CD4-positive, alpha-beta T cell (primary cell): ENCODE measurements around the gene HKDC1. TPM values are rescaled to one million over a fixed set of nuclear protein-coding genes. Genes with fewer than 3 reads are reported as not detected.

ENCODE experiments used
- ATAC-seq: fragments of 200-7000 bp; cut with Tn5 transposase; one replicate; pipeline ENCODE4 v1.10.0; 2022; ENCODE audit warnings: mild to moderate bottlenecking; ENCODE audit not compliant: poor library complexity
- CTCF ChIA-PET: fragments of 350-600 bp; sonication (Branson Sonifier 250); formaldehyde crosslinking; loops from one replicate; lab custom pipeline; 2021; ENCODE audit warnings: antibody characterized with exemption, inconsistent platforms; lab: Charles Lee
- POLR2A ChIA-PET: fragments of 350-600 bp; sonication (Branson Sonifier 250); formaldehyde crosslinking; loops from one replicate; lab custom pipeline; 2021; ENCODE audit warnings: antibody characterized with exemption, inconsistent platforms; lab: Charles Lee
- DNase-seq, 14 experiments: peaks; one replicate each; pipeline ENCODE4 v3.0.0-alpha.2; 2013 to 2020; ENCODE audit warnings: mixed read lengths in 2 of 14
- H3K27ac ChIP-seq, 2 donors: one replicate each; pipeline versions ENCODE4 v1.5.1 to v1.7.0; 2013; ENCODE audit warnings: low read length in 2 of 2, low read depth in 1 of 2, mild to moderate bottlenecking in 1 of 2
- H3K27me3 ChIP-seq, 2 experiments: 1 replicate in 1 of 2; 2 replicates in 1 of 2; pipeline versions ENCODE4 v1.6.1 to v1.7.0; 2013; ENCODE audit warnings: low read length in 2 of 2, control low read depth in 1 of 2, mild to moderate bottlenecking in 1 of 2, moderate library complexity in 1 of 2; ENCODE audit not compliant: insufficient read depth in 2 of 2, control insufficient read depth in 1 of 2
- H3K36me3 ChIP-seq: one replicate; pipeline ENCODE4 v1.6.1; 2013; ENCODE audit warnings: low read length, control low read depth; ENCODE audit not compliant: insufficient read depth
- H3K4me1 ChIP-seq: one replicate; pipeline ENCODE4 v1.6.1; 2013; ENCODE audit warnings: low read length, control low read depth; ENCODE audit not compliant: insufficient read depth
- H3K4me3 ChIP-seq: one replicate; pipeline ENCODE4 v1.5.1; 2013; ENCODE audit warnings: mild to moderate bottlenecking, low read length, moderate library complexity
- H3K9me3 ChIP-seq, 2 experiments: 1 replicate in 1 of 2; 2 replicates in 1 of 2; pipeline versions ENCODE4 v1.6.1 to v1.7.0; 2013; ENCODE audit warnings: low read length in 2 of 2, mild to moderate bottlenecking in 2 of 2, control low read depth in 1 of 2, moderate library complexity in 1 of 2; ENCODE audit not compliant: control insufficient read depth in 1 of 2, insufficient read depth in 1 of 2
- H3K27ac Mint-ChIP-seq: one replicate; pipeline ENCODE4 v1.8.0; 2020; ENCODE audit warnings: mixed read lengths
- H3K27me3 Mint-ChIP-seq: one replicate; pipeline ENCODE4 v1.8.0; 2021; ENCODE audit warnings: mixed read lengths
- H3K36me3 Mint-ChIP-seq: one replicate; pipeline ENCODE4 v1.8.0; 2021; ENCODE audit warnings: low read depth, mixed read lengths
- H3K4me1 Mint-ChIP-seq: one replicate; pipeline ENCODE4 v1.8.0; 2021; ENCODE audit warnings: low read depth, mixed read lengths
- H3K4me3 Mint-ChIP-seq: one replicate; pipeline ENCODE4 v1.8.0; 2020; ENCODE audit warnings: mild to moderate bottlenecking, mixed read lengths
- H3K9me3 Mint-ChIP-seq: one replicate; pipeline ENCODE4 v1.8.0; 2020; ENCODE audit warnings: mixed read lengths
- CTCF ChIP-seq: fragments of 200-600 bp; IDR thresholded peaks from one replicate; pipeline ENCODE4 v1.8.0; 2022; ENCODE audit warnings: antibody characterized with exemption, mild to moderate bottlenecking
- intact Hi-C, 2 experiments: fragments of 100-400 bp; cut with DNase I in 1 of 2; cut with micrococcal nuclease in 1 of 2; formaldehyde crosslinking; loops; one replicate each; pipeline versions ENCODE4 v1.15.1 to v1.9.0; 2023 to 2025; cut with DNase I, micrococcal nuclease
- total RNA-seq, 174 experiments: library from RNA in 2 of 174; stranded (reverse) in 2 of 174; gene quantifications; one replicate each; pipeline ENCODE4 v1.2.3 and lab custom pipeline; 2021 to 2026

The HKDC1 gene
- total RNA-seq, 2 experiments from 2014 or later, result 3.1 to 4.5 TPM

DNA sequence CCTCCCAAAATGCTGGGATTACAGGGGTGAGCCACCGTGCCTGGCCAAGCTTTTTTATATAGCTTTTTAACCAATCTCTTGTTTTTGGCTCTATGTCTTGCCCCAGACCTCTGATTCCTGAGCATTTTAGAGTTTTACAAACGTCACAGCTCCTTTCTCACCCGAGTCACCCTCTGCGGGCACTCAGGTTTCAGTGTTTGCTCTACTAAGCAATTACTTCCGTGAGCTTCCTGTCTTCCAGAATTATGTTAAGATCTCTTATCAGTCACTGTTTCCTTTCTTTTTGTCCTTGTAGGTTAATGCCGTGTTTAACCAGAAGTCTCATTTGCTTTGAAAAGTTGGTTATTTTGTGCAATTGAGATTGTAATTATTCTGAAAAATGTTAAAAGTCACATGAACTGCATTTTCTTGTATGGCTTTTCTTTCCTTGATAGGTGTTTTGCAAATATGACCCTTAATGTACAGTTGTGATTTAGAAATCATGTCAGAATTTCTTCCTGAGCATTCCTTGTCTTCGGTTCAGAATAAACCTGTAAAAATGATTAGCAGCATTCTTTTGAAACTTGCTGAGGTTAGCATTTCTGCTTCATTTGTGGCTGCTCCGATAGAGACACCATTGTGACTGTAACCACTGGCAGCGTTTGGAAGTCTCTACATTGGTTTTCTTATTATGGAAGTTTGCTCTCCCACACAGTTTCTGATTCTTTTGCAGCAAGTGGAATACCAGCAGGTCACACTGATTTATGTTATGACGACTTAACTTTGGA is 4.5 kb upstream of the HKDC1 start:
- no peaks in the 10 kb centered on the region for H3K27me3 Mint-ChIP-seq
- intact Hi-C loops, result no loop called here
- Histone ChIP-seq H3K27ac (peak overlapping the region in 1 of 2 donors; percentile 16), H3K27me3 (no peaks in the 10 kb centered on the region), H3K36me3 (no peaks in the 10 kb centered on the region), H3K9me3 (no peaks in the 10 kb centered on the region), H3K4me3 (no peak overlapping the region), H3K4me1 (peaks cover 17% of the 10 kb centered on the region)
- ATAC-seq, result peak; percentile 86
- no peaks in the 10 kb centered on the region for H3K9me3 Mint-ChIP-seq
- no peak for TF ChIP-seq CTCF
- H3K4me3 Mint-ChIP-seq, result peak overlapping the region; percentile 54
- DNase-seq, result peak in 5 of 14 experiments; percentile 20 to 73 (median 35)
- H3K27ac Mint-ChIP-seq, result peak overlapping the region; percentile 55
- no peaks in the 10 kb centered on the region for H3K36me3 Mint-ChIP-seq
- H3K4me1 Mint-ChIP-seq, result peaks cover 30% of the 10 kb centered on the region
- ChIA-PET CTCF (interaction anchor here (0.6 kb wide), 1 partner anchor 183 kb away, joined by 3 read pairs; no protein-coding TSS in a partner anchor), POLR2A (interaction anchor here (0.6 to 2.8 kb wide), 7 partner anchors 11 to 259 kb away, joined by 3 to 9 read pairs (median 3); partner anchors contain the start of gene DDX21)

- Mint-ChIP-seq H3K27ac (no peak overlapping the region), H3K4me1 (peaks cover 32% of the 10 kb centered on the region), H3K27me3 (no peaks in the 10 kb centered on the region), H3K4me3 (no peak overlapping the region), H3K9me3 (no peaks in the 10 kb centered on the region), H3K36me3 (no peaks in the 10 kb centered on the region)
- DNase-seq, result no peak
- POLR2A ChIA-PET, result interaction anchor here (0.6 to 1.7 kb wide), 2 partner anchors 12 to 27 kb away, joined by 3 to 4 read pairs; no protein-coding TSS in a partner anchor
- H3K9me3 ChIP-seq, result no peaks in the 10 kb centered on the region
- ATAC-seq, result no peak
- no peak for TF ChIP-seq CTCF
- no peak overlapping the region for H3K4me3 ChIP-seq
- H3K4me1 ChIP-seq, result peaks cover 19% of the 10 kb centered on the region
- no peak overlapping the region for H3K27ac ChIP-seq
- H3K36me3 ChIP-seq, result no peaks in the 10 kb centered on the region
- CTCF ChIA-PET, result no interaction called here
- intact Hi-C loops, result no loop called here
- H3K27me3 ChIP-seq, result no peaks in the 10 kb centered on the region
Measured at GRCh38 chr10:69216577-69217118, 3.5 kb upstream of the HKDC1 start.

GRCh38 chr10:69217119-69217754 is 2.9 kb upstream of the HKDC1 start:
- Mint-ChIP-seq H3K4me1 (peaks cover 38% of the 10 kb centered on the region), H3K27ac (no peak overlapping the region), H3K36me3 (no peaks in the 10 kb centered on the region), H3K4me3 (no peak overlapping the region), H3K27me3 (no peaks in the 10 kb centered on the region), H3K9me3 (no peaks in the 10 kb centered on the region)
- H3K27me3 ChIP-seq, result no peaks in the 10 kb centered on the region
- ChIA-PET POLR2A (no interaction called here), CTCF (no interaction called here)
- no peaks in the 10 kb centered on the region for H3K36me3 ChIP-seq
- no peak for TF ChIP-seq CTCF
- no peaks in the 10 kb centered on the region for H3K9me3 ChIP-seq
- H3K27ac ChIP-seq, result no peak overlapping the region
- intact Hi-C loops, result no loop called here
- ATAC-seq (no peak), DNase-seq (no peak)
- peaks cover 25% of the 10 kb centered on the region for H3K4me1 ChIP-seq
- no peak overlapping the region for H3K4me3 ChIP-seq
